ENCODE results near the gene ZNF639.
A peak's percentile ranks its signal among the peaks of the same experiment; 100 is the strongest.

The ZNF639 gene

DNA sequence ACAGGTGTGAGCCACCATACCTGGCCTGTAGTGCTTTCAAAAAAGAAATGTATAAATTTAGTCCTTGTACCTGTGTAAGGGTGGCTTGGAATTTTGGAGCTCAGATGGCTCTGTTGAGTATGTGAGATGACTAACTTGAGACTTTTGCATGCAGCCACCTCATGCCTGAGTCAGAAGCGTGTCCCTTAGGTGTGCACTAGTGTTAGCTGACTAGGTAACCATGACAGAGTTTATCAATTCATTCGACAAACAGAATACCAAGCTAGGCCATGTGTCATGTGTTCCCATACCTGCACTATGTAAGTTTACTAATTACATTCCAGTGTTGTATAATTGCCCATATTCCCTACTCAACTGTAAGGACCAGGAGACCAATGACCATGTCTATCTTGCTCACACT lies 4.0 kb upstream of the ZNF639 start:
- DNase-seq (ENCODE audit: low read depth): no peak

DNA sequence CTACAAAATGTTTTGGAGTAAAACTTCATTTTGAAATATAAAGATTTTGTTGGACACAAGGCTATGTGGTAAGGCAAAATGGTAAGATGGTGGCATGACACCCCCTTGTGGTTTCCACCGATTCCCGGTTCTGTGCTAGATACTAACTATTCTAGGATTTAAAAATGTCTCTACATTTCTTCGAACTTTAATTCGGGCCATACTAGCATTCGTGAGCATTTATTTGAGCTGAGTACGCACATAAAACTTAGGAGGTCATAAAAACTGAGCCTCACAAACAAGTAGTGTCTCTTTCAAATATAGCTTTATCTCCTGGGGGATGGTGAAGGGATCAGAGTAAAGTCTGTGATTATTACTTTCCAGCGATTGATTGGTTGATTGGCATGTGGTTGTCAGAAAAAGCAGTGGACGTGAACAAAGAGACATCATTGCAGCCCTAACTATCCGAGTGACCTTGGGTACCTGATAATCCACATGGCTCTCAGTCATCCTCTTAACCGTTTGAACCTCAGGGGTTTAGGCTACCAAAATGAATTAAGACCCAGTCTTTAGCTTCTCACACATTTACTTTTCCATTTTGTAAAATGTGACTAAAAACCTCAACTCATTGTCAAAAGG lies 1.1 kb upstream of the ZNF639 start:
- DNase-seq (ENCODE audit: low read depth): peak; percentile 64

DNA sequence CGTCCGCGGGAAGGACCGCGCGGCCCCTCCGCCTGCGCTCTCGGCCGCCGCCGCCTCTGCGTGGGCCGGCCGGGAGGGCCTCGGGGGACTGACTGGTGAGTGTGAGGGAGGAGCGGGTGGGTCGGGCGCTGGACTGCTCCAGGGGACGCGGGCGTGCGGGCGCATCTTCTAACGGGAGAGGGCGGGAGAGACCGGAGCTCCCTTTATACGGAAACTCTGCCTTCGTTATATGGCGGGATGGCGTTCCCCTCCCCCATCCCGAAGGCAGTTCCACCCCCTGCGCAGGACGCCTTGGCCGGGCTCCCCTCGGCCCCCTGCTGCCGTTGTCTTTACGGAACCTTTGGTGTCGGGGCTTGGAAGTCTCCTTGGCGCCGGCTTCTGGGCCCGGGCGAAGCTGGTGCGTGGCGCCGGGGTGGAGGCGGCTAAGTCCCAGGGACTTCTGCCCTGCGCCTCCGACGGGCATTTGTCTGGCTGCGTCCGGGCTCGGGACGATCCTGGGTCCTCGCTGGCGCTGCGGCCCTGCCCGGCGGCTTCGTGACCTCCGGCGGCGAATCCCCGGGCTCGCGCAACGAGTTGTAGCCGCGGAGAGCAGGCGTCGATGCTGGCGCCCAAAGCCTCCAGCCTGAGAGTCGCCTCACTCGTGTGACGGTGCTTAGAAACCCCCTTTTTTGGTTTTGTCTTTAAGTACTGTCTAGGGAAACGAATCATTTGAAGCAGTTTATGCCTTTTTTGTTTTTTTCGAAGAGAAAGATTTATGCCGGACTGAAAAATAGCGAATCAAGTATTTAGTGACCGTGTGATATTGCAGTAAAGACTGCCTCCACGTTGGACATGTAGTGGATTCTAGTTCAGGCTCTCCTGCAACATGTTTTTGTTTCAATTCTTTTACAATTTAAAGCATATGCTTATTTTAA lies 623 bp downstream of the ZNF639 start:
- DNase-seq (ENCODE audit: low read depth): peak; percentile 63

DNA sequence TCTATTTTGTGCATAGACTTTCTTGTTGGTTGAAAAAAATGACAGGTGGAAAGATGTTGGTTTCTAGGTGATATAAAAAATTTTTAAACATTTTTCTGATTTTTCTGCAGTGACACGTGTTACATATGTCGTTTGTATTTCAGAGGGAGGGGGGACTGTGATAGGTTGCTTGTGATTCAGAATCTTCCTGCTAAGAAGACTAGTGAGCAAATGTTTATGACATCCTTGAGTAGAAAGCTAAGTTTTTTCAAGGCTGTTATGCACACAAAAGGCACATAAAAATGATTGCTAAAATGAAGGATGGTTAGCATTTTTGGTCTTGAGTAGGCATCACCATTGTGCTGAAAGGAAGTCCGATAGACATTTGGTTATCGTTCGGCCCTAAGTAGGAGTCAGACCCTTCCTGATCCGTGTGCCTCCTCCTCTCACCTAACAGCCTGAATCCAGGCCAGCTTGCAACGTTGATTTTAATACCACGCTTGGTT lies 1.5 kb downstream of the ZNF639 start:
- peak; percentile 72 for DNase-seq (ENCODE audit: low read depth)

DNA sequence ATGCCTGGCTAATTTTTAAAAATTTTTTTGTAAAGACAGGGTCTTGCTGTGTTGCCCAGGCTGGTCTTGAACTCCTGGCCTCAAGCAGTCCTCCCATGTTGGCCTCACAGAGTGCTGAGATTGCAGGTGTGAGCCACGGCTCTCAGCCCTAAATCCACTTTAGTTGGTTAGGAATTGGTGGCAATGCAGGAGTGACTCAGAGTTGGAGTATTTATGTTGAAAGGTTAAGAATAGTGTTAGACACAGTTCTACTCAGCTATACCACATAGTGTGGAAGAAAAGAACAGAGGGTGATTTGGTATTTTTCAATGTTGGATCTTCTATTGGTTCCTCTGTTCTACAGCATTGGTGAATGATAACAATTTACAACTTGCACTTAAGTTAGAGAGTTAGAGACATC lies 7.6 kb downstream of the ZNF639 start:
- peak; percentile 62 for DNase-seq (ENCODE audit: low read depth)

DNA sequence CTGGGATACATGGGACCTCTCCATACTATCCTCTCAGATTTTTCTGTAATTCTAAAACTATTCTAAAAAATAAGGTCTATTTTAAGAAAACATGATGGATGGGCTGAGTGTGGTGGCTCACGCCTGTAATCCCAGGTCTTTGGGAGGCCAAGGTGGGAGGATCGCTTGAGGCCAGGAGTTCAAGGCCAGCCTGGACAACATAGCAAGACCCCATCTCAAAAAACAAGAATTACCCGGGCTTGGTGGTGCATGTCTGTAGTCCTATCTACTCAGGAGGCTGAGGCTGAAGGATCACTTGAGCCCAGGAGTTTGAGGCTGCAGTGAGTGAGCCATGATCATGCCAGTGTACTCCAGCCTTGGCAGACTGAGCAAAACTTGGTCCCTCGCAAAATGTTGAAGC lies 9.4 kb downstream of the ZNF639 start:
- no peak for DNase-seq (ENCODE audit: low read depth)

DNA sequence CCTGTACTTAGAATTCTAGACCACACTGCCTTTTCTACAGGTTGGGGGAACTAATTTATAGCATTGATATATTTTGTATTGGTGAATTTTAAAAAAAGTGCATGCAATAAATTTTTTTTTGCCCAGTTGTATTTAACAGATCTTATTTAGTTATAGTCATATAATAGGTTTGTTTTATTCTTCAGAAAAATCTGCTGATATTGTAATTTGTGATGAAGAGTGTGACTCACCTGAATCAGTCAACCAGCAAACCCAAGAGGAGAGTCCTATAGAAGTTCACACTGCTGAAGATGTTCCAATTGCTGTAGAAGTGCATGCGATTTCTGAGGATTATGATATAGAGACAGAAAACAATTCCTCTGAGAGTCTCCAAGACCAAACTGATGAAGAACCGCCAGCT lies 10.3 kb downstream of the ZNF639 start:
- DNase-seq (ENCODE audit: low read depth): no peak

DNA sequence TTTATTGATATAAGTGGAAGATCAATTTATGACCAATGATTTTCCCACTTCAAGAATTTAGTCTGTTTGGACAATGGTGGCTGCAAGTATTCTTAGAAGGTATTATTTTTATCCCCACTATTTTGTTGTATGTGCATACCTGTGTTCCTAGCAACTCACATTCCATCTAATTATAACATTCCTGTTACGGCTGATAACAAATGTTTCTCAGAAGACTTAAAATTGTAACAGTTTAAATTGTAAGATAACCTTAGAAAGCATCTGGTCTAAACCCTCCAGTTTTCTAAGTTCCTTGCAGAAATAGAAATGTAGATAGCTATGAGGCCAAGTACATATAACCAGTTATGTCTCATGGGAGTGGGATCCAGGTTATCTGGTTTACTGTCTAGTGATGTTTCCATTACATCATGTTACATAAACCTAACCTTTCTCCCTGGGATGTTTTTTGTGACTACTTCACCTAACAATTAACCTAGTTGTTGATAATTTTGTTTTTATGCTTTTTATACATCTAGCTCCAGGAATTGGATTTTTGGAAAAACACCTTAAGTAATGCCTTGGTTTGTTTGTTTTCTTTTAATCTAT lies 13.6 kb downstream of the ZNF639 start:
- no peak for DNase-seq (ENCODE audit: low read depth)

DNA sequence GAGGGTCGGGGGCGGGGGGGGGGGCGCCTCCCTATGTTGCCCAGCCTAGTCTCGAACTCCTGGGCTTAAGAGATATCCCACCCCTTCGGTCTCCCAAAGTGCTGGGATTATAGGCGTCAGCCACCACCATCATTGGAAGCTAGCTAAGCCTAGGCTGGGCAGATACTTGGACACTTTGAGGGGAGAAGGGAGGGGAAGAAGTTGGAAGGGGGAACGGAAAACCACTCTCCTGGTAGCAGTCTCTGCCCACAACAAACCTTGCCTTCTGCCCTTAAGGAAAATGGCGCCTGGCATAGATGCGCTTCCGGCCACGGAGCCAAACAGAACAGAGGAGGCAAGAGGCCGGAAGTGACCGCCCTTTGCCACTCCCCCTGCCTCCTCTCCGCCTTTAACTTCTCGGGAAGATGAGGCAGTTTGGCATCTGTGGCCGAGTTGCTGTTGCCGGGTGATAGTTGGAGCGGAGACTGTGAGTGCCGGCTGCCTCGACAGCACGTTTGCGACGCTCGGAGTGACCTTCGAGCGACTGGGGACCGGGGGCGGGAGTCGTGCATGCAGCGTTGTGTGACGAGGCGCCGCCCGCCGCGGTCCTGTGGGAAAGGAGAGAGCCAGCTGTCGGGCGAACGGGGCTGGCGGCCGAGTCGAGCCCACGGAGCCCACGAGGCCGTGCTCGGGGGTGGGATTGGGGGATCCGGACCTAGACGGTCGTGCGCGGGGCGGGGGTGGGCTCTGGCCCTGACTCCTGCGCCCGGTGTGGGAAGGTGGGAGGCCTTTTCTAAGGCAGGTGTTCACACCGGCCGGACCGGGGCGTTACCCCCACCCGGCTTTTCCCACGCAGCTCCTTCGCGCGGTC lies 24.7 kb downstream of the ZNF639 start, which contains the start of gene MFN1:
MFN1 (plus strand) TSS at position 365 of the 850 bp plus-strand sequence. CDS start 1,143 bp downstream, outside the sequence.
- DNase-seq (ENCODE audit: low read depth): peak; percentile 97

DNA sequence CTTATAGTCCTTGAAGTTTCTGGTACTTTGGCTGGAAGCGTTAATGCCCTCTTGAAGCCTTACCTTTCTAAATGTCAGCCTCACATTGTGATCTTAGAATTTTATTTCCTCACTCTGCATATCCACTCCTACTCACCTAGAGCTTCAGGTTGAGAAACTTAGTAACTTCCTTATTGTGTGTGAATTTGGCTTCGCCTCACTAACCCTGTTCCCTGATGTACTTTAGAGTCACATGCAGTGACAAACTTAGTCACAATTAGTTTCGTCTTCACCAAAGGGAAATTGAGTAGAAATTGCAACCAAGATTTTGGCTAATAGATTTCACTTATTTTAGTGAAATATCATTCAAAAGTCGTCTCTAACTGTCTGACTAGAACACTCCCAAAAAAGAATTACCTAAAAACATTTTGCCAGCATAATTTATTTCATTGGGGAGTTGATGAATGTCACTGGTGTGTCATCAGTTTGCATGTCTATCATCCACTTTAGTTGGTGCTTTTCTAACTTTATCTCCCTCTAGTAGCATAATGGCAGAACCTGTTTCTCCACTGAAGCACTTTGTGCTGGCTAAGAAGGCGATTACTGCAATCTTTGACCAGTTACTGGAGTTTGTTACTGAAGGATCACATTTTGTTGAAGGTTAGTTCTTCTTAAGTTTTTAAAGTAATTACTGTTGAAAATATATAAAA lies 25.6 kb downstream of the ZNF639 start:
- DNase-seq (ENCODE audit: low read depth): no peak

DNA sequence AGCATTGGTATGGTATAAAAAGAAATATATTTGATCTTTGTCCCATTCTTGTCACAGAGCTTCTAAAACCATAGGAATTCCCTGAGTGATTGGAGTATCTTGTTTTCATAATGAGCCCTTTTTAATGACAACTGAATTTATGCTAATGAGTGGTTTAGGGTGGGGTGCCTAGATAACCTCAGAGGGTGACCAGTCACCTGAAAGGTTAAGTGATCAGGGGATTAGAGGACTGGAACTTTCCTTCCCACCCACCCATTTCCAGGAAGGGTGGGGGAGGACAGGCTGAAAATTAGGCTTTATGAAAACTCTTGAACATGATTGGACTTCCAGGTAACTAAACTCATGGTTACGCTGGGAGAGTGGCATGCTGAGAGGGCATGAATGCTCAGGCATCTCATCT lies 33.2 kb downstream of the ZNF639 start:
- DNase-seq (ENCODE audit: low read depth): no peak

DNA sequence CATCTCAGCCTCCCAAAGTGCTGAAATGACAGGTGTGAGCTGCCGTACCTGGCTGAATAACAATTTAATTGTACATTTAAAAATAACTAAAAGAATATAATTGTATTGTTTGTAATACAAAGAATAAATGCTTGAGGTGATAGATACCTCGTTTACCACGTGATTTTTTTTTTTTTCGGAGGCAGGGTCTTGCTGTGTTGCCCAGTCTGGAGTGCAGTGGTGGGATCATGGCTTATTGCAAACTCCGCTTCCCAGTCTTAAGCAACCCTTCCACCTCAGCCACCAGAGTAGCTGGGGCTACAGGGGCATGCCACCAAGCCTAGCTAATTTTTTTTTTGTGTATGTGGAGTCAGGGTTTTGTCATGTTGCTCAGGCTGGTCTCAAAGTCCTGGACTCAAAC lies 40.5 kb downstream of the ZNF639 start:
- no peak for DNase-seq (ENCODE audit: low read depth)

DNA sequence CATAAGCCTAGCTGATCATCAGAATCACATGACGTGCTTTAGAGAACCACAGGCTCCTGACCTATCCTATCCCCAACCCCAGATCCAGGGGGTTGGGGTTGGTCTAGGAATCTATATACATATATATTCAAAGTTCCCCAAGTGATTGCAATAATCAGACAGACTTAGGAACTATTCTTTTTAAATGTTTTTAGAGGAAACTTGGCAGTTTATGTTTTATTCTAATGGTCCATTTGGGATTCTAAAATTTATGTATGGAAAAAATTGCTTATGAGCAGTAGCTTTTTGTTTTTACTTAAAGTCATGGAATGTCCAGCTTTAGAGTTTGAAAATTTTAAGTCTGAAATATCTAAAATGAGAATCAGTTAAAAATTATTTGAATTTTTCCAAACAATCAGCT lies 46.8 kb downstream of the ZNF639 start:
- no peak for DNase-seq (ENCODE audit: low read depth)

DNA sequence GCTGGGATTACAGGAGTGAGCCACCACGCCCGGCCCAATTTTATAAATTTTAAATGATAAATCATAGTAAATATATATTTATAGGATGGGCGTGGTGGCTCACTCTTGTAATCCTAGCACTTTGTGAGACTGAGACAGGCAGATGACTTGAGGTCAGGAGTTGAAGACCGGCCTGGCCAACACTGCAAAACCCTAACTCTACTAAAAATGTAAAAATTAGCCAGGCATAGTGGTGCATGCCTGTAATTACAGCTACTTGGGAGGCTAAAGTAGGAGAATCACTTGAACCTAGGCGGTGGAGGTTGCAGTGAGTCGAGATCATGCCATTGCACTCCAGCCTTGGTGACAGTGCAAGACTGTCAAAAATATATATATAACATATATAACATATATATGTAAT lies 51.1 kb downstream of the ZNF639 start:
- no peak for DNase-seq (ENCODE audit: low read depth)

DNA sequence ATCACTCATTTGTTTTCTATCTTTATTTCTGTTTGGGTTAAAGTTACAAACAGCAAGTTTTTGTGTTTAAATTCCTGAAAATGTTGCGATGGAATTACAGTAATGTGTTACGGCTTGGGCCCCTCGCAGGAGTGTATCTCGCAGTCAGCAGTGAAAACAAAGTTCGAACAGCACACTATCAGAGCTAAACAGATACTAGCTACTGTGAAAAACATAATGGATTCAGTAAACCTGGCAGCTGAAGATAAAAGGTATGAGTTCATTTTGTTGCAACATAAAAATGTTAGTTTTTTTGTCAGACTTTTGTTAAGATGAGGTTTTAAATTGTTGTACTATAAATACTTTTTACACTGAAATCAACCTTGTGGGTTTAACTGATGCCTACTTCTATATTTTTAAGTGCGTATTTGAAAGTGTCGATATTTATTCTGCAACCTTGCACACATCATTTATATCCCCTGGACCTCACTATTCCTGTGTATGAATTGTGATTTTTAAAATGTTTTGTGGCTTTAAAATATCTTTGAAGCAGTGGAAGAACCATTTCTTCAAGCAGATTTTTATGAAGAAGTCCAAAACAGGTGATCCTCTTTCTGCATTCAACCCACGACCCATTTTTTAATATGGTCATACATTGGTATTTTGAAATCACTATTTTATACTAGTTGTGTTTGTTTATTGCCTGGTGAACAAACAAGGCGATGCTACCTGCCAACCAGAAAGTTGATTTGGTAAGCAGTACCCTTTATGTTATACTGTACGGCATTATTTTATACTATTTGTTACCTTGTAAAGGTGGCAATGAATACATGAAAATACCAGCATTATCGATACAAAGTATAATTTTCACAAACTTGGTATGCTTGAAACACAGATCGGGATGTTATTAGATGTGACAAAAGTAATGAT lies 52.5 kb downstream of the ZNF639 start:
- no peak for DNase-seq (ENCODE audit: low read depth)

DNA sequence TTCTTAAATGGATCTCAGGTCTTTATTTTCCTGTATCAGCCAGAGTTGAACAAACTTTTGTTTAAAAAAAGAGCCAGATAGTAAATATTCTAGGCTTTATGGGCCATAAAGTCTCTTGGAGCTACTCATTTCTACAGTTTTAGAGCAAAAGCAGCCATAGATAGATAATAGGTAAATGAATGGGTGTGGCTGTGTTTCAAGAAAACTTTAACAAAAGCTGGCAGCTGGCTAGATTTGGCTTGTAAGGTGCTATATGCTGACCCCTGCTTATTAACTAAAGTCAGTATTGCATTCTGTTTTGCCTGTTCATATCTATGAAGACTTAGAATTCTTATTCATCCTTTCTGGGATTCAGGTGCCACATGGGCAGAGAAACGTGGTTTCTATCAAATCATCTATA lies 53.6 kb downstream of the ZNF639 start:
- no peak for DNase-seq (ENCODE audit: low read depth)
